ENCODE data around the gene GUCY2D.

GUCY2D gene

DNA sequence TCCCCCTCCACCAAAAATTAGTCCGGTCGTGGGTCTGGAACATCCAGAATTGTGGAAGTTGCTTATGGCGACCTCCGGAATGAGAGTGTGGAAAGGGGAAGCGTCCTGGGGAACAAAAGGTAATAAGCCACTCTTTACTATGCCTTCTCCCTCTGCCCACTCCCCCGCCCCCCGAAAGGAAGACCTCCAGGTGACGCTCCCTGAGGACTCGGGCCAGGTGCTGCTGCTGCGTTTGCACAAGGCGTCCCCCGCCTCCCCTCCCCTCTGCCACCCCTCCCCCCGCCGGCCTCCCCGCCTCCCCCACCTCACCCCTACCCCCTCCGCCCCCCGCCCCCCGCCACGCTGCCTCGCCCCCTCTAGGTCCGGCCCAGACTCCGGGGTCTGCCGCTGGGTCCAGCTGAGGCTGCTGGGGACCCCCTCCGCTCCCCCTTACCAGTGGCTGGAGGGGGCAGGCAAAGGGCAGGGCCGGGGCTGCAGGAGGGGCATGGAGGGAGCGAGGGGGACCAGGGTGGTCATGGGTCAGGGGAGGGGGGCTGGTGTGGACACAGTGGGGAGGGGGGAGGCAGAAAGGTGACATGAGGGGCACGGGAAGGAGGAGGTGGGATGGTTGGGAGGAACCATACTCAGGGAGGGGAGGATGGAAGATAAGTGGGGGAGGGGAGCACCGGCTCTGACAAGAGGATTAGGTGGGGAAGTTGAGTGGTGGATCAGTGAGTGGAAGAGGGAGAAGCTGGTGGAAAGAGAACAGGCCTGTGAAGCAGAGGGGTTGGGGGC, 61.5 kb downstream of the GUCY2D start:
- DNase-seq (ENCODE audit: low read depth in 2 of 2) = no peak

DNA sequence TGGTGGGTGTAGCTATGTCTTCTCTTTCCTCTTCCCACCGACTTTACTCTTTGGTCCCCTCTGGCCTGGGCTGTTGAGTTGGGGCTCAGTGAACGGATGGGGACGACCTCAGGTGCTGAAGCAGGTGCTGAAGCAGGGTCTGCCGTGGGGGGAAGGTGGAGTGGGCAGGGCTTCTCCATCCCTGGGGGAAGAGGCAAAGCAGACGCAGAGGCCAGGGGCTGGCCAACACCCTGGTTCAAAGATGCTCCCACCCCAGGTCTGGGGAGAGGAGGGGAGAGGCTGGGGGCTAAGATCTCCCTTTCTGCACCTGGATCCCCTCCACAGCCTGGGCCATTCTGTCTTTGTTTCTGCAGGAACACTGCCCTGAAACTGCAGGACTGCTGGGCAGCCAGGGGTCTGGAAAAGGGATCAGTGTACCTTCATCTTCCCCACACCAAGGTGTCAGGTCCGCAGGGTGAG, 62.2 kb downstream of the GUCY2D start:
- DNase-seq (ENCODE audit: low read depth in 2 of 2) = no peak

DNA sequence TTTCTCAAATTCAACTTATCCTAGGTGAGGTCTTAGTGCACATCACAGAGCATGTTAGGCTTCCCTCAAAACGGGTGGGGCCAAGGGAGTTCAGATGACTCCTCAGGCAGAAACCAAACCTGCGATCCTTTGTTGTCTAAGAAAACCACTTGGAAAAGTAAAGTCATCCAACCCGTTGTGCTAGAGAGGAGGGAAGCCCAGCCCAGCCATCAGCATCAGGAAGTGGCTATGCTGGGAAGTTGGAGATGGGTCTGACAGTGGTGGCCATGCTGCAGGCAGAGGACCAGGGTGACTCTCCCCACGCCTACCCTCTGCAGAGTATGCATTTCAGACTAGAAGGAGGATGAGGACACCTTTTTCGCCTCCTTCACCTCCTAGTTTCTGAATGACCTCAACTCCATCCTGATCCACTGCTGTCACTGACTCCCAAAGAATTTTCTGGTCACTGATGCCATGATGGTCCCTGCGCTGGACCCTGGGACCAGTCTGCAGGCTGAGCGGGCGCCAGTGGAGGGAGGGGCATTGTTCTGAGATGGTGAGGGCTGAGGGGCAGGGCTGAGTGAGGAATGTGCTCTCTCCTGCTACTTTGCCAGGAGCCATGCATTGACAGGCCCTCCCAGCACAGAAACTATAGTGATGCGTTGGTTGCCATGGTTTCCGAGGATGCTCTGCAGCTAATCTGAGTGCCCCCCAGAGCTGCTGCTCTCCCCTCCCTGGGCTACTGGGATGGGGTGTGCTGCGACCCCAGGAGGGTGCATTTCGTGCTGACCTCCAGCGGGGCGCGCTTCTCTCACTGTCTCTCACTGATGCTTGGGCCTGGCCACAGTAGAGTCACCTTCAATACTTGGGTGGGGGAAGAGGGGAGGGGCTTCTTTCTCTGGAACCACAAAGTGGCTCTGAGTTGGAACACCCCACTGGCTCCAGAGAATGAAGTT, 64.7 kb downstream of the GUCY2D start:
- no peak for DNase-seq (ENCODE audit: low read depth in 2 of 2)

DNA sequence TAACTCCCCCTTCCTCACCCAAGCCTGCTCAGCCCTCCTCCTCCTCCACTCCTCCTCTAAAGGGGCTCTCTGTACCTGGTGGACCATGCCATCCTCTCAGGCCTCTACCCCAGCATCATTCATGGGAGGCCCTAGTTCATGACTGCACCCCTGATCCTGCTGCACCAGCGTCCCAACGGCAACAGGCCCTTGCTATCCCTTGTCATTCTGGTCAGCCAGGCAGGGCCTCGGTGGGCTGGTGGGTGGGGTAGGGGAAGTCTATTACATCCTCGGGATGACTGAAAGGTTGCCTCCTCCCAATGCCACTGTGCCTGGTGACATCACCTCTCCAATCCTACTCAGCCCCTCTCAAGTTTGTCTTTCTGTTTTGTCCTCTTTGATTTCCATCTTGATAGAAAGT, 65.4 kb downstream of the GUCY2D start:
- no peak for DNase-seq (ENCODE audit: low read depth in 2 of 2)

DNA sequence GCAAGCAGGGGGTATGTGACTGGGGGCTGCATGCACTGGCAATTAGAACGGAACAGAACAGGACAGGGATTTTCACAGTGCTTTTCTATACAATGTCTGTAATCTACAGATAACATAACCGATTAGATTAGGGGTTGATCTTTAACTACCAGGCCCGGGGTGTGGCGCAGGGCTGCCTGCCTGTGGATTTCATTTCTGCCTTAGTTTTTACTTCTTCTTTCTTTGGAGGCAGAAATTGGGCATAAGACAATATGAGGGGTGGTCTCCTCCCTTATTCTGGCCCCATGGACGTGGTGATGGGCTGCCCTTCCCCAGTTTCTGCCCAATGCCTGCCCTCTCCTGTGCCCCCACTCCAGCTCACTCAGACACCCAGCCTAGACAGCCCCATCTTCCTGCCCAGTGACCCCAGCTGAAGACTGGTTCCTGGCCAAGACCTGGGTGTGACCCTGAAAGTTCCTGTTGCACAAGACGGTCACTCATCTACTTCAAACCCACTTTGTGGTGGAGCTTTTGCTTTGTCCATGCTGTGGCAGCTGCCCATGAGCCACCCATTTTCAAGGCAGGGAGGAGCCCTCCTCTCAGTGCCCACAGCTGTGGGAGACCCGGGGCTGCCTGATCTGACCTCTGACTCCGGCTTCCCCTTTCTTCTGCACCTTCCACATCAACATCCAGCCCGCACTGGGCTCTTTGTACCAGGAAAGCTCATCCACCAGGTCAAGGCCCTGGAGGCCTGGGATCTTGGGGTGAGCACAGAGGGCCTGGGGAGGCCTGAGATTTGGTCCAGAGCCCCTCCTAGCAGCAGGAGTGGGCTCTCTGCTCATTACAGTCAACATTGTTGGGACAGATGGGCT, 66.5 kb downstream of the GUCY2D start:
- no peak for DNase-seq (ENCODE audit: low read depth in 2 of 2)

DNA sequence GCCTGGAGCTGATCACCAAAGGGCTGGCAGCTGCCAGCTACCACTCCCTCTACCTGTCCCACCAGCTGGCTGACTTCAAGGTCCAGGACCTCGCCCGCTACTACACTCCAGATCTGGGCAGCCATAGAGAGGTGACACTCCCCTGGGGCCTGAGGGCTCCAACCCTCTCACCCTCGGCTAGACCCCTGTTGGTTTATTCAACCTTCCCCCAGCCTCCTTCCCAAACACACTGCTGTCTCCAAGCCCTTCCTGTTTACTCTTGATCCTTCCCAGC, 67.1 kb downstream of the GUCY2D start:
- DNase-seq (ENCODE audit: low read depth in 2 of 2) = no peak
